NCI-H2171 treated with DMSO at 0.1 percent for 48 hours (cell line): ENCODE data around the gene QTRT2.

ENCODE experiments used
- DNase-seq: peaks from one replicate; lab custom pipeline; 2025; lab: John Stamatoyannopoulos, UW

The QTRT2 gene

GRCh38 chr3:114056130-114057010 is at the start of gene QTRT2, which contains the start of gene CCDC191:
Gene QTRT2 (plus strand): TSS chr3:114056737. CDS start chr3:114065258, 8,521 bp downstream.
Gene CCDC191 (minus strand): TSS chr3:114056526. CDS start chr3:114056466, 60 bp downstream.
- peak; percentile 100 for DNase-seq

GRCh38 chr3:114011059-114011797 is 45.3 kb upstream of the QTRT2 start:
- DNase-seq = no peak

GRCh38 chr3:114014211-114014610 is 42.3 kb upstream of the QTRT2 start:
- DNase-seq = no peak

- no peak for DNase-seq
These were observed 37.1 kb upstream of the QTRT2 start for GRCh38 chr3:114019486-114019885.

GRCh38 chr3:114020907-114021306 is 35.6 kb upstream of the QTRT2 start:
- no peak for DNase-seq

- DNase-seq = no peak
These were observed 34.3 kb upstream of the QTRT2 start for GRCh38 chr3:114022145-114022802.

GRCh38 chr3:114025451-114025850 is 31.1 kb upstream of the QTRT2 start:
- DNase-seq = no peak

GRCh38 chr3:114026331-114026730 is 30.2 kb upstream of the QTRT2 start:
- no peak for DNase-seq

GRCh38 chr3:114033721-114034120 is 22.8 kb upstream of the QTRT2 start:
- no peak for DNase-seq

GRCh38 chr3:114034211-114034610 is 22.3 kb upstream of the QTRT2 start:
- no peak for DNase-seq

- no peak for DNase-seq
These were observed 21.6 kb upstream of the QTRT2 start for GRCh38 chr3:114034787-114035545.

- no peak for DNase-seq
These were observed 20.6 kb upstream of the QTRT2 start for GRCh38 chr3:114035896-114036295.

GRCh38 chr3:114043205-114043604 is 13.3 kb upstream of the QTRT2 start:
- DNase-seq = no peak

GRCh38 chr3:114052216-114052615 is 4.3 kb upstream of the QTRT2 start:
- no peak for DNase-seq

- DNase-seq = no peak
These were observed 442 bp downstream of the QTRT2 start for GRCh38 chr3:114057011-114057347.

- DNase-seq = no peak
These were observed 2.1 kb downstream of the QTRT2 start for GRCh38 chr3:114058646-114059045.

GRCh38 chr3:114060906-114061655 is 4.5 kb downstream of the QTRT2 start:
- DNase-seq = no peak

GRCh38 chr3:114067804-114068203 is 11.3 kb downstream of the QTRT2 start:
- no peak for DNase-seq

GRCh38 chr3:114068336-114068735 is 11.8 kb downstream of the QTRT2 start:
- DNase-seq = no peak

GRCh38 chr3:114071786-114072185 is 15.2 kb downstream of the QTRT2 start:
- no peak for DNase-seq

- DNase-seq = no peak
These were observed 20.2 kb downstream of the QTRT2 start for GRCh38 chr3:114076711-114077110.
